SJCRH30 (cell line): Measurements from ENCODE around the gene LSG1. TPM values are rescaled to one million over a fixed set of nuclear protein-coding genes. Genes with fewer than 3 reads are reported as not detected.
A peak's percentile ranks its signal among the peaks of the same experiment; 100 is the strongest.
"Not testable (repeated sequence)": the region's sequence is repeated elsewhere in the genome, so short reads cannot be mapped to it uniquely, and the experiment has no call there.

ENCODE experiments used
- DNase-seq, 2 experiments: peaks; one replicate each; pipeline ENCODE4 v3.0.0-alpha.2; 2015 to 2020
- H3K27ac ChIP-seq: fragments of 250-450 bp; sonication (Bioruptor Pico); 2 replicates; pipeline ENCODE4 v1.5.1; 2020; ENCODE audit warnings: mild to moderate bottlenecking, moderate library complexity
- H3K27me3 ChIP-seq: fragments of 250-450 bp; sonication (Bioruptor Pico); 2 replicates; pipeline ENCODE4 v1.5.1; 2020; ENCODE audit warnings: mild to moderate bottlenecking, moderate library complexity
- H3K36me3 ChIP-seq: fragments of 250-450 bp; sonication (Bioruptor Pico); 2 replicates; pipeline ENCODE4 v1.5.1; 2020; ENCODE audit warnings: mild to moderate bottlenecking, moderate library complexity
- H3K4me1 ChIP-seq: fragments of 250-450 bp; sonication (Bioruptor Pico); 2 replicates; pipeline ENCODE4 v1.5.1; 2020; ENCODE audit warnings: mild to moderate bottlenecking, moderate library complexity
- H3K4me3 ChIP-seq: fragments of 250-450 bp; sonication (Bioruptor Pico); 2 replicates; pipeline ENCODE4 v1.5.1; 2020; ENCODE audit warnings: mild to moderate bottlenecking, moderate library complexity
- H3K9me3 ChIP-seq: fragments of 250-450 bp; sonication (Bioruptor Pico); replicated peaks from 2 replicates; pipeline ENCODE4 v1.5.1; 2020; ENCODE audit warnings: mild to moderate bottlenecking, moderate library complexity
- total RNA-seq: library from RNA; depleted of rRNA; stranded (reverse); fragments of >200 nt; shearing (Covaris generic); gene quantifications from 2 replicates; pipeline ENCODE4 v1.2.3, GENCODE V29; 2014; rRNA removed

LSG1 gene
- total RNA-seq, 1 experiment from 2014 or later, result 35.6 TPM

DNA sequence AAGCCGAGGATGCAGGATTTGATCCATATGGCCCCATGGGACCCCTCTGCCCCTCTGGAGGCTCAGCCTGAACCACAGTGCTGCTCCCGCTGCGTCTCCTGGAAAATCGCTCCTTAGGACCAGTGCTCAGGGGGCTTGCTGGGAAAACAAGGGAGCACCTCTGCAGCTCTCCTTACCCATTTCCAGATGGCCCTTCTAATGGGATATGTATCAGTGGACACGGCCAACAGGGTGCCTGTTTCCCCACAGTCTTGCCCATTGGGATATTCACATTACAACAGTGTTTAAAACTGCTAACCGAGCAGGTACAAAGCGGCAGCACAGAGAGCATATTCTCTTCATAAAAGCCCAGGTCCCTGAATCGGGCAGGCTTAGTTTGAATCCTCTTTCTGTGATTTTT lies 65.8 kb downstream of the LSG1 start:
- H3K27ac ChIP-seq, result no peak overlapping the region
- no peak overlapping the region for H3K4me3 ChIP-seq
- no peaks in the 10 kb centered on the region for H3K27me3 ChIP-seq
- peaks cover 4% of the 10 kb centered on the region; the same call in 1 of the 2 replicates for H3K36me3 ChIP-seq
- H3K9me3 ChIP-seq, result no peaks in the 10 kb centered on the region
- no peak for DNase-seq
- peaks cover 6% of the 10 kb centered on the region; the same call in 1 of the 2 replicates for H3K4me1 ChIP-seq

DNA sequence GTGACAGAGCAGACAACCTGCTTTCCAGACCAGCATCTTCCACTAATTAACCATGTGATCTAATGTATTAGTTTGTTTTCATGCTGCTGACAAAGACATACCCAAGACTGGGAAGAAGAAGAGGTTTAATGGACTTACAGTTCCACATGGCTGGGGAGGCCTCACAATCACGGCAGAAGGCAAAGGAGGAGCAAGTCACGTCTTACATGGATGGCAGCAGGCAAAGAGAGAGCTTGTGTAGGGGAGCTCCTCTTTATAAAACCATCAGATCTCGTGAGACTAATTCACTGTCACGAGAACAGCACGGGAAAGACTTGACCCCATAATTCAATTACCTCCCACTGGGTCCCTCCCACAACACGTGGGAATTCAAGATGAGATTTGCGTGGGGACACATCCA lies 66.7 kb downstream of the LSG1 start:
- H3K4me1 ChIP-seq, DNase-seq, H3K27ac ChIP-seq, H3K36me3 ChIP-seq, H3K4me3 ChIP-seq, H3K9me3 ChIP-seq, H3K27me3 ChIP-seq: not testable (repeated sequence)

DNA sequence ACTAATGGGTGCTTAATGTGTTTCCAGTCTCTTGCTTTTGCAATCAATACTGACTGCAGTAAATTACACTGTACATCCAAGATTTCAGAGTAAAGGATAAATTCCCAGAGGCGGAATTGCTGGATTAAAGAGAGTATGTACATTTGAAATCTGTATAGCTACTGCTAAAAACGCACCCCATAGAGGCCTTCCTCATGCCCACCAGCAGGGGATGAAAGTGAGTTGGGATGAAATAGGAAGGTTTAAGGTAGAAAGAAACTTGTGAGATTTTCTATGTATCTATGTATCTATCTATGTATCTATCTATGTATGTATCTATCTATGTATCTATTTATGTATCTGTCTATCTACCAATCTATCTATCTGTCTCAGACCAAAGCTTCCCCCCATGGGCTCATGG lies 67.2 kb downstream of the LSG1 start:
- no peaks in the 10 kb centered on the region for H3K9me3 ChIP-seq
- DNase-seq, result no peak
- H3K36me3 ChIP-seq, result peaks cover 4% of the 10 kb centered on the region; the same call in 1 of the 2 replicates
- H3K27me3 ChIP-seq, result no peaks in the 10 kb centered on the region
- H3K4me3 ChIP-seq, result no peak overlapping the region
- no peak overlapping the region for H3K27ac ChIP-seq
- peaks cover 9% of the 10 kb centered on the region; the same call in 1 of the 2 replicates for H3K4me1 ChIP-seq

DNA sequence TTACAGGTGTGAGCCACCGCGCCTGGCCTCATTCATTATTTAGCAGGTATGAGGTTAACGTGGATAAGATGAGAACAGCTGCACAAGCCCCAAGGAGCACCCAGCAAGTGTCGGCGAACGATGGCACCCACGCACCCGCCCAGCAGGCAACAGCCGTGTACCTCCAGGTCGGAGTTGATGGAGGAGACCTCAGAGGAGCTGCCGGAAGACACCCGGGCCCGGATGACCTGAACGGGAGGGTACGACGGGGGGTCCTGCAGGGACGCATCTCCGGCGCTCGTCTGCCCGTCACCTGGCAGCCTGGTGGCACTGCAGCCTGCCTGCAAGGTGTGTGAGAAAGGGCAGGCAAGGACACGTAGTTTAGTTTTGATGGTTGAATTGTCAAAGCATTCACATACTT lies 67.9 kb downstream of the LSG1 start:
- Histone ChIP-seq H3K4me3 (no peak overlapping the region), H3K36me3 (peaks cover 4% of the 10 kb centered on the region; the same call in 1 of the 2 replicates), H3K27ac (no peak overlapping the region), H3K27me3 (no peaks in the 10 kb centered on the region), H3K9me3 (no peaks in the 10 kb centered on the region), H3K4me1 (peaks cover 13% of the 10 kb centered on the region; the same call in 1 of the 2 replicates)
- DNase-seq, result no peak

DNA sequence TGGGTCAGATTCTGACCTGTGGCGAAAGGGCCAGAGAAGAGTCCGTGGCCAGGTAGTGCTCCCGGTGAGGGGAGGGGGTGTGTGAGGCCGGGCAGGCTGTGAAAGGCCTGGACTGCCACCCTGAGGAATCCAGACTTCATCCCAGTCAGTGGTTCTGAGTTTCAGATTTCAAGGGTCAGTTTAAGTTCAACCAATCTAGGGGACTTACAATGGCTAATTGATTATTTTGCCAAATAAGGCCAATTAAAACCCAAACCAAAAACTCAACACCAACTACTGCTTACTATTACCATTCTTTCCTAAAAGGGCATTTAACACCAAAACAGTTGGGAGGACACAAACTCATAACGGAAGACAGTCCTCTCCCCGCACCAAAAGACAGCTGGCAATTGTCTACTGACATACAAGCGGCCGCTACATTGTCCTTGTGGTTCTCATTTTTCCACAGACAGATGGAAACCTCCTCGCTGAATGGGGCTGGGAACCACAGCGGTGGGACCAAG lies 69.3 kb downstream of the LSG1 start:
- Histone ChIP-seq H3K4me1 (peaks cover 22% of the 10 kb centered on the region; the same call in 1 of the 2 replicates), H3K27me3 (no peaks in the 10 kb centered on the region), H3K9me3 (no peaks in the 10 kb centered on the region), H3K36me3 (peaks cover 4% of the 10 kb centered on the region; the same call in 1 of the 2 replicates), H3K4me3 (0 out of 2 replicates have a peak overlapping the region, but pooled peaks have one; percentile 16), H3K27ac (peak overlapping the region; percentile 60)
- peak; percentile 63 to 82 for DNase-seq

DNA sequence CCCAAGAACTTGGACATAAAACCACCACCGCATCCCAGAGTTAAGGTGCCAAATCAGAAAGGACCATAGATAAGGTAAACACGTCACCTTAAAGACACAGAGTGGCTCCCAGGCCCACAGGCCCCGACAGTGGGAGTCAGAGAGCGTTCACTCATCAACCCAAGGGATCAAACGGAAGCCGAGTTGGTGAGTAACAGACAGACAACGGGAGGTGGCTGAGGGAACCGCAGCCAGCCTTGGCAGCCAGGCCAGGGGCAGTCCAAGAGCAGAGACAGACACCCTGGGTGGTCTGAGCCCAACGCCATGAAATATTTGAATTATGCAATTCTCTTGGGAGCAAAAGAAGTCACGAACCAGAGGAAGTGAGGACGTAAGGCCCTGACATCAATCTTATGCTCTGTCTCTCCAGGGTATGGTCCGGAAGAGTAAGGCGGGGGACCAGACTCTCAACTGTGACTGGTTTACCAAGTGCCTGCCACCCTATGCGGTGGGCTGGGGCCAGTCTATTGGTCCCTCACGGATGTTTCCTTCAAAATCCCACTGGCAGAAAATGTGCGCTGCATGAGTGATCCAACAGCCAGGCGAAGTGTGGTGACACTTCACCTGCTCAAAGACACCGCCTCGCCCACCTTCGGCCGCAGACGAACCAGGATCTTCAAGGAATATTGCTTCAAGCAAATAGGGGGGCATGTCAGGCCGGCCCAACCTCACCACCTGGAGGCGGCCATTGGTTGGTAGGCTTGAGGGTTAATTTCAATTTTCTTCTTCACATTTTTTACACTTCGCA lies 73.0 kb downstream of the LSG1 start:
- peaks cover 21% of the 10 kb centered on the region; the same call in 1 of the 2 replicates for H3K4me1 ChIP-seq
- H3K27ac ChIP-seq, result peak overlapping the region; percentile 43
- no peaks in the 10 kb centered on the region for H3K36me3 ChIP-seq
- H3K4me3 ChIP-seq, result no peak overlapping the region
- H3K27me3 ChIP-seq, result no peaks in the 10 kb centered on the region
- peak; percentile 86 to 89 for DNase-seq
- no peaks in the 10 kb centered on the region for H3K9me3 ChIP-seq

DNA sequence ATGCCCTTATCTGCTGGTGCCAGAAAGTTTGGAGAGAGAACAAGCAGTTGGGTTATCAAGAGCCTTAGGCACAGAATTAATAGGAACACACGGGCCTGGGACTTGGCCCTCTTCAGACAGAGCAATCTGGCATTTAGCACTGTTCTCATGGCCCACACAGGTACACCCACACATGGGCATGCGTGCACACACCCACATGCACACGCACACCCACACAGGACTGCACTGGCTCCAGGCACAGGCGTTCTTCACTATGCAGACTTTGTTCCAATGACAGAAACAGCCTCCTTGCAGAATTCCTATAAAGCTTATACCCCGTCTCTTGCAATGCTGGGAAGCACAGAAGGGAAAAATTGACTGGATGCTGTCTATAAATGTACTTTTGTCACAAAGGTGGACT lies 75.1 kb downstream of the LSG1 start:
- no peaks in the 10 kb centered on the region for H3K27me3 ChIP-seq
- H3K9me3 ChIP-seq, result no peaks in the 10 kb centered on the region
- no peak for DNase-seq
- no peak overlapping the region for H3K4me3 ChIP-seq
- peaks cover 34% of the 10 kb centered on the region for H3K4me1 ChIP-seq
- no peaks in the 10 kb centered on the region for H3K36me3 ChIP-seq
- no peak overlapping the region for H3K27ac ChIP-seq

DNA sequence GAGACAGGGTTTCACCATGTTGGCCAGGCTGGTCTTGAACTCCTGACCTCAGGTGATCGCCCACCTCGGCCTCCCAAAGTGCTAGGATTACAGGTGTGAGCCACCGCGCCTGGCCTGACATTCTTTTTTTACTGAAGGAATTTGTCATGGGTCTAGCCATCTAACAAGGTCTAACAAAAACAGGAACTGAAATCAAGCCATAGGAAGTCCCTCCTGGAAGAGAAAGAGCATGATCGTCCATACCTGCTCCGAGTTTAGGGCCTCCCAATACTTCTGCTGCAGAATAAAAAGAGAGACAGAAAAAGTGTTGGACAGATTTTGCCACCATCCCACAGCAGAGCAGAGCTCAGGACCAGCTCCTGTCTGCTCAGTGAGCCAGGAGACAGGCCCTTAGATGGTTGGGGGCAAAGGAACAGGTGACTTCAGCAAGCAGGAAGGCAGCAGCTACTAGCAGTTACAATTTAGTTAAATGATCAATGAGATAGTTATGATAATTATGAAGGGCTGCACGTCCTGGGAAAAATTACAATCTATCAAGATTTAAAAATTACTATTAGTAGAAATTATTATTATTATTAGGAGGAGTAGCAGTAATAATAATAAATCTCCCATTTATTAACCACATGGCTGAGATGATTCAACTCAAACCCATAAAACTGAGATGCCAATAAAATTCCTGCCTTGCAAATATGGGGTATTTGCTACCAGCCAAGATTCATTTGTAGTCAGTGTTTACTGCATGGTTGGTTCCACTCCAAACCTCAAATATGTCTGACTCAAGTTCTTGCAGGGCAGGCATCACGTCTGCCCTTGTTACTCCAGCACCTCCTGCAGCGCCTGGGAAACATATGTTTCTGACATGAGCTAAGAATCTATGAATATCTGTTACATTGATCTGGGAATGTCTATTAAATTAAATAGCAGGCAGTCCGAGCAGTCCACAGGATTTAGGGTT lies 78.9 kb downstream of the LSG1 start:
- H3K36me3 ChIP-seq, result 0 out of 2 replicates have a peak, but pooled peaks cover 2% of the 10 kb centered on the region
- H3K9me3 ChIP-seq, result no peaks in the 10 kb centered on the region
- H3K27me3 ChIP-seq, result no peaks in the 10 kb centered on the region
- peaks cover 19% of the 10 kb centered on the region for H3K4me1 ChIP-seq
- no peak overlapping the region for H3K4me3 ChIP-seq
- H3K27ac ChIP-seq, result peak overlapping the region; percentile 62
- DNase-seq, result peak; percentile 85 to 87

Other genes starting within 250 kb of the LSG1 start
- 129 and 155 TPM in 2 replicates for gene ATP13A3, start 185.2 kb downstream of the LSG1 start, total RNA-seq
- gene TMEM44, start 38.8 kb downstream of the LSG1 start, total RNA-seq, result 8.0 and 9.4 TPM in 2 replicates
- gene FAM43A, start 13.7 kb upstream of the LSG1 start, total RNA-seq, result 1.9 TPM in 2 replicates